HEK293 (cell line): ENCODE measurements around the gene ACER3.

Source experiments
- CTCF ChIA-PET: fragments of 350-600 bp; formaldehyde crosslinking; extraction: SDS; loops from one replicate; lab custom pipeline; 2021; ENCODE audit warnings: antibody characterized with exemption; lab: Yijun Ruan, JAX
- POLR2A ChIA-PET: fragments of 300-600 bp; formaldehyde crosslinking; extraction: SDS; loops from one replicate; lab custom pipeline; 2020; ENCODE audit warnings: antibody characterized with exemption, inconsistent platforms; lab: Yijun Ruan, JAX
- H3K27ac ChIP-seq: fragments of 200-500 bp; sonication (Bioruptor generic); 2 replicates; pipeline ENCODE4 v1.5.1; 2014; ENCODE audit warnings: low read depth, low read length, control low read depth, inconsistent platforms; ENCODE audit errors: extremely low read depth
- H3K36me3 ChIP-seq, 2 experiments: fragments of 200-500 bp in 1 of 2; sonication (Bioruptor generic) in 1 of 2; 1 replicate in 1 of 2; 2 replicates in 1 of 2; pipeline ENCODE4 v1.5.1; 2014 to 2017; ENCODE audit warnings: inconsistent platforms in 2 of 2, low read length in 2 of 2; ENCODE audit not compliant: control insufficient read depth in 2 of 2, insufficient read depth in 1 of 2
- H3K4me1 ChIP-seq: fragments of 200-500 bp; sonication (Bioruptor generic); 2 replicates; pipeline ENCODE4 v1.5.1; 2014; ENCODE audit warnings: mild to moderate bottlenecking, low read length, inconsistent platforms; ENCODE audit not compliant: control insufficient read depth, insufficient read depth
- H3K4me3 ChIP-seq: 2 replicates; pipeline ENCODE4 v1.5.1; 2011; ENCODE audit warnings: low read depth, mild to moderate bottlenecking, control low read depth, low read length, moderate library complexity
- H3K9me3 ChIP-seq: fragments of 200-500 bp; sonication (Bioruptor generic); 2 replicates; pipeline ENCODE4 v1.5.1; 2014; ENCODE audit warnings: low read depth, low read length, inconsistent platforms; ENCODE audit not compliant: control insufficient read depth, insufficient read depth
- HOXC10 ChIP-seq: sonication (generic); formaldehyde crosslinking; IDR thresholded peaks from 2 replicates; pipeline ENCODE4 v1.8.1; 2023; ENCODE audit warnings: mild to moderate bottlenecking, missing genetic modification reagents
- IKZF3 ChIP-seq: fragments of 450-650 bp; IDR thresholded peaks from 2 replicates; pipeline ENCODE4 v1.5.0; 2018; ENCODE audit warnings: missing biosample characterization, mild to moderate bottlenecking, missing genetic modification characterization, moderate library complexity
- KLF1 ChIP-seq: fragments of 450-650 bp; formaldehyde crosslinking; IDR thresholded peaks from 2 replicates; pipeline ENCODE4 v1.5.1; 2016; ENCODE audit warnings: missing biosample characterization, missing genetic modification characterization
- KLF7 ChIP-seq: fragments of 450-650 bp; formaldehyde crosslinking; IDR thresholded peaks from 2 replicates; pipeline ENCODE4 v1.5.1; 2016; ENCODE audit warnings: missing biosample characterization, missing genetic modification characterization, borderline replicate concordance
- REST ChIP-seq: fragments of 450-650 bp; formaldehyde crosslinking; IDR thresholded peaks from 2 replicates; pipeline ENCODE4 v1.5.1; 2016; ENCODE audit warnings: missing biosample characterization, missing genetic modification characterization
- TRIM28 ChIP-seq: IDR thresholded peaks from 2 replicates; pipeline ENCODE4 v1.6.1; 2011; ENCODE audit warnings: low read length, control low read depth, borderline replicate concordance
- ZBTB17 ChIP-seq: fragments of 450-650 bp; formaldehyde crosslinking; IDR thresholded peaks from 2 replicates; pipeline ENCODE4 v1.5.1; 2016; ENCODE audit warnings: missing biosample characterization, missing genetic modification characterization
- ZBTB49 ChIP-seq: fragments of 450-650 bp; formaldehyde crosslinking; IDR thresholded peaks from 2 replicates; pipeline ENCODE4 v1.5.1; 2016; ENCODE audit warnings: missing biosample characterization, missing genetic modification characterization, low read depth
- ZFHX2 ChIP-seq: fragments of 450-650 bp; formaldehyde crosslinking; conservative IDR thresholded peaks from 2 replicates; pipeline ENCODE4 v1.5.1; 2016; ENCODE audit warnings: missing biosample characterization, missing genetic modification characterization
- ZNF121 ChIP-seq: fragments of 450-650 bp; formaldehyde crosslinking; IDR thresholded peaks from 2 replicates; pipeline ENCODE4 v1.5.1; 2016; ENCODE audit warnings: missing biosample characterization, missing genetic modification characterization
- ZNF157 ChIP-seq: fragments of 450-650 bp; formaldehyde crosslinking; IDR thresholded peaks from 2 replicates; pipeline ENCODE4 v1.5.1; 2016; ENCODE audit warnings: missing biosample characterization, missing genetic modification characterization
- ZNF239 ChIP-seq: fragments of 450-650 bp; formaldehyde crosslinking; IDR thresholded peaks from 2 replicates; pipeline ENCODE4 v1.5.1; 2016; ENCODE audit warnings: missing biosample characterization, missing genetic modification characterization
- ZNF248 ChIP-seq: fragments of 450-650 bp; formaldehyde crosslinking; IDR thresholded peaks from 2 replicates; pipeline ENCODE4 v1.5.1; 2017; ENCODE audit warnings: missing biosample characterization, missing genetic modification characterization
- ZNF26 ChIP-seq: fragments of 450-650 bp; formaldehyde crosslinking; IDR thresholded peaks from 2 replicates; pipeline ENCODE4 v1.5.1; 2016; ENCODE audit warnings: missing biosample characterization, missing genetic modification characterization
- ZNF274 ChIP-seq, 2 experiments: fragments of 200-500 bp in 1 of 2; fragments of 450-650 bp in 1 of 2; sonication (Bioruptor generic) in 1 of 2; formaldehyde crosslinking in 1 of 2; IDR thresholded peaks; 2 replicates each; pipeline versions ENCODE4 v1.5.1 to v1.6.1; 2014 to 2016; ENCODE audit warnings: borderline replicate concordance in 1 of 2, inconsistent platforms in 1 of 2, low read length in 1 of 2, missing biosample characterization in 1 of 2, missing genetic modification characterization in 1 of 2
- ZNF292 ChIP-seq: fragments of 450-650 bp; formaldehyde crosslinking; IDR thresholded peaks from 2 replicates; pipeline ENCODE4 v1.5.1; 2016; ENCODE audit warnings: low read depth, missing biosample characterization, missing genetic modification characterization, borderline replicate concordance
- ZNF324 ChIP-seq: fragments of 450-650 bp; formaldehyde crosslinking; IDR thresholded peaks from 2 replicates; pipeline ENCODE4 v1.5.1; 2016; ENCODE audit warnings: missing biosample characterization, missing genetic modification characterization
- ZNF37A ChIP-seq: fragments of 450-650 bp; IDR thresholded peaks from 2 replicates; pipeline ENCODE4 v1.5.1; 2018; ENCODE audit warnings: missing biosample characterization, missing genetic modification characterization
- ZNF404 ChIP-seq: fragments of 450-650 bp; formaldehyde crosslinking; IDR thresholded peaks from 2 replicates; pipeline ENCODE4 v1.5.1; 2017; ENCODE audit warnings: missing biosample characterization, missing genetic modification characterization
- ZNF501 ChIP-seq: fragments of 450-650 bp; formaldehyde crosslinking; IDR thresholded peaks from 2 replicates; pipeline ENCODE4 v1.5.1; 2016; ENCODE audit warnings: missing biosample characterization, missing genetic modification characterization
- ZNF529 ChIP-seq: fragments of 450-650 bp; formaldehyde crosslinking; IDR thresholded peaks from 2 replicates; pipeline ENCODE4 v1.5.1; 2017; ENCODE audit warnings: missing genetic modification characterization, missing biosample characterization; ENCODE audit not compliant: insufficient replicate concordance
- ZNF530 ChIP-seq: fragments of 450-650 bp; formaldehyde crosslinking; IDR thresholded peaks from 2 replicates; pipeline ENCODE4 v1.5.1; 2016; ENCODE audit warnings: low read depth, missing biosample characterization, missing genetic modification characterization
- ZNF580 ChIP-seq: fragments of 450-650 bp; formaldehyde crosslinking; IDR thresholded peaks from 2 replicates; pipeline ENCODE4 v1.5.1; 2016; ENCODE audit warnings: missing biosample characterization, missing genetic modification characterization
- ZNF777 ChIP-seq: fragments of 450-650 bp; formaldehyde crosslinking; IDR thresholded peaks from 2 replicates; pipeline ENCODE4 v1.5.1; 2017; ENCODE audit warnings: missing biosample characterization, missing genetic modification characterization, borderline replicate concordance
- ZNF792 ChIP-seq: fragments of 450-650 bp; formaldehyde crosslinking; IDR thresholded peaks from 2 replicates; pipeline ENCODE4 v1.5.1; 2016; ENCODE audit warnings: missing biosample characterization, missing genetic modification characterization
- ZNF843 ChIP-seq: fragments of 450-650 bp; formaldehyde crosslinking; IDR thresholded peaks from 2 replicates; pipeline ENCODE4 v1.5.1; 2016; ENCODE audit warnings: missing biosample characterization, missing genetic modification characterization
- ZSCAN23 ChIP-seq: fragments of 450-650 bp; formaldehyde crosslinking; IDR thresholded peaks from 2 replicates; pipeline ENCODE4 v1.5.1; 2016; ENCODE audit warnings: missing biosample characterization, missing genetic modification characterization
- ZXDB ChIP-seq: fragments of 450-650 bp; formaldehyde crosslinking; IDR thresholded peaks from 2 replicates; pipeline ENCODE4 v1.5.1; 2016; ENCODE audit warnings: missing biosample characterization, missing genetic modification characterization

The ACER3 gene

GRCh38 chr11:76891285-76891684 lies 30.6 kb downstream of the ACER3 start:
- POLR2A ChIA-PET = no interaction called here
- peaks cover 7% of the 10 kb centered on the region; the same call in 1 of the 2 replicates for H3K4me1 ChIP-seq
- CTCF ChIA-PET = interaction anchor here (0.8 to 4.9 kb wide), 2 partner anchors 28 to 170 kb away, joined by 3 to 42 read pairs; no protein-coding TSS in a partner anchor

GRCh38 chr11:76891793-76892192 lies 31.1 kb downstream of the ACER3 start:
- TF ChIP-seq ZNF529 (tag by site-specific recombination) (no peak), HOXC10 (CRISPR knock-in tag) (no peak), ZXDB (tag by site-specific recombination) (no peak), ZNF501 (no peak), ZNF26 (tag by site-specific recombination) (no peak), ZBTB17 (no peak), KLF1 (tag by site-specific recombination) (no peak), ZFHX2 (no peak), ZNF248 (tag by site-specific recombination) (no peak), KLF7 (tag by site-specific recombination) (no peak)
- Histone ChIP-seq H3K36me3 (no peaks in the 10 kb centered on the region), H3K27ac (no peak overlapping the region), H3K4me3 (no peak overlapping the region), H3K4me1 (peaks cover 7% of the 10 kb centered on the region; the same call in 1 of the 2 replicates), H3K9me3 (no peaks in the 10 kb centered on the region)
- ChIA-PET CTCF (interaction anchor here (0.7 to 4.9 kb wide), 3 partner anchors 10 to 170 kb away, joined by 3 to 42 read pairs (median 7); no protein-coding TSS in a partner anchor), POLR2A (no interaction called here)

More at GRCh38 chr11:76891285-76891684, 30.6 kb downstream of the ACER3 start:
- no peaks in the 10 kb centered on the region for H3K9me3 ChIP-seq
- H3K4me3 ChIP-seq = no peak overlapping the region
- TF ChIP-seq IKZF3 (tag by site-specific recombination) = no peak
- no peak for TF ChIP-seq ZBTB49 (tag by site-specific recombination)
- TF ChIP-seq ZNF239 (tag by site-specific recombination) = no peak
- TF ChIP-seq ZNF530 (tag by site-specific recombination) = no peak
- TF ChIP-seq ZNF501 = no peak
- TF ChIP-seq ZNF843 (tag by site-specific recombination) = no peak
- no peak for TF ChIP-seq ZNF580
- no peak for TF ChIP-seq ZNF37A (tag by site-specific recombination)
- no peak for TF ChIP-seq TRIM28
- no peak for TF ChIP-seq ZSCAN23 (tag by site-specific recombination)
- TF ChIP-seq ZNF274 (IDR thresholded peaks at IDR 0.05; ENCODE audit: low read length) = no peak
- TF ChIP-seq ZNF274 (tag by site-specific recombination; IDR thresholded peaks at IDR 0.05; ENCODE audit: borderline replicate concordance) = no peak
- TF ChIP-seq ZNF292 = no peak
- no peak for TF ChIP-seq ZNF157 (tag by site-specific recombination)
- TF ChIP-seq ZNF777 (tag by site-specific recombination) = no peak
- TF ChIP-seq REST (tag by site-specific recombination) = no peak
- no peak for TF ChIP-seq ZNF404 (tag by site-specific recombination)
- no peak for TF ChIP-seq ZNF324
- TF ChIP-seq ZNF121 = no peak
- no peak for TF ChIP-seq ZNF792
- TF ChIP-seq, all 188 proteins: peak for 0
- H3K36me3 ChIP-seq = no peaks in the 10 kb centered on the region
- H3K27ac ChIP-seq = no peak overlapping the region
